Measurements from ENCODE around the gene ST7. TPM values are rescaled to one million over a fixed set of nuclear protein-coding genes. Genes with fewer than 3 reads are reported as not detected.

ST7 gene
- total and polyA plus RNA-seq, 2 experiments from 2014 or later: 9.9 to 18.3 TPM

GRCh38 chr7:117134889-117135552 lies 181.7 kb downstream of the ST7 start:
- H3K4me3 Mint-ChIP-seq: no peak overlapping the region
- no peak for DNase-seq (ENCODE audit: low spot score)
- Histone ChIP-seq H3K27ac (ENCODE audit: low read depth) (no peak overlapping the region), H3K4me1 (ENCODE audit: insufficient read depth) (peaks cover 31% of the 10 kb centered on the region), H4K20me1 (replicated peaks; ENCODE audit: insufficient read depth) (no peaks in the 10 kb centered on the region), H3K9me2 (ENCODE audit: insufficient read depth) (no peaks in the 10 kb centered on the region), H2AFZ (no peak overlapping the region), H3K36me3 (ENCODE audit: insufficient read depth) (no peaks in the 10 kb centered on the region), H3K4me2 (no peak overlapping the region), H3K79me2 (replicated peaks; ENCODE audit: insufficient read depth) (no peaks in the 10 kb centered on the region), H3F3A (replicated peaks; ENCODE audit: low read depth) (no peaks in the 10 kb centered on the region), H3K27me3 (ENCODE audit: insufficient read depth) (no peaks in the 10 kb centered on the region), H3K4me3 (no peak overlapping the region)
- peaks cover 5% of the 10 kb centered on the region for H3K27me3 Mint-ChIP-seq (ENCODE audit: insufficient read depth, low read depth, poor library complexity)
- H3K27ac Mint-ChIP-seq: no peak overlapping the region
- ATAC-seq: no peak
- peaks cover 30% of the 10 kb centered on the region for H3K4me1 Mint-ChIP-seq
- TF ChIP-seq EZH2phosphoT487 (IDR thresholded peaks at IDR 0.05; ENCODE audit: unreplicated experiment) (no peak), EZH2 (IDR thresholded peaks at IDR 0.05; ENCODE audit: low read depth, unreplicated experiment) (no peak), ZNF331 (CRISPR knock-in tag; IDR thresholded peaks at IDR 0.05; ENCODE audit: low read depth) (no peak), REST (IDR thresholded peaks at IDR 0.05; ENCODE audit: unreplicated experiment) (no peak), ZNF114 (CRISPR knock-in tag; IDR thresholded peaks at IDR 0.05) (no peak)
- TF ChIP-seq, protein P1, sequence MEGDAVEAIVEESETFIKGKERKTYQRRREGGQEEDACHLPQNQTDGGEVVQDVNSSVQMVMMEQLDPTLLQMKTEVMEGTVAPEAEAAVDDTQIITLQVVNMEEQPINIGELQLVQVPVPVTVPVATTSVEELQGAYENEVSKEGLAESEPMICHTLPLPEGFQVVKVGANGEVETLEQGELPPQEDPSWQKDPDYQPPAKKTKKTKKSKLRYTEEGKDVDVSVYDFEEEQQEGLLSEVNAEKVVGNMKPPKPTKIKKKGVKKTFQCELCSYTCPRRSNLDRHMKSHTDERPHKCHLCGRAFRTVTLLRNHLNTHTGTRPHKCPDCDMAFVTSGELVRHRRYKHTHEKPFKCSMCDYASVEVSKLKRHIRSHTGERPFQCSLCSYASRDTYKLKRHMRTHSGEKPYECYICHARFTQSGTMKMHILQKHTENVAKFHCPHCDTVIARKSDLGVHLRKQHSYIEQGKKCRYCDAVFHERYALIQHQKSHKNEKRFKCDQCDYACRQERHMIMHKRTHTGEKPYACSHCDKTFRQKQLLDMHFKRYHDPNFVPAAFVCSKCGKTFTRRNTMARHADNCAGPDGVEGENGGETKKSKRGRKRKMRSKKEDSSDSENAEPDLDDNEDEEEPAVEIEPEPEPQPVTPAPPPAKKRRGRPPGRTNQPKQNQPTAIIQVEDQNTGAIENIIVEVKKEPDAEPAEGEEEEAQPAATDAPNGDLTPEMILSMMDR (conservative IDR thresholded peaks at IDR 0.05; ENCODE audit: low read depth in 2 of 2): no peak
- peaks cover 5% of the 10 kb centered on the region; the same call in 2 of the 3 replicates for H3K36me3 Mint-ChIP-seq (ENCODE audit: low read depth)
- H3K9me3 Mint-ChIP-seq: no peaks in the 10 kb centered on the region

DNA sequence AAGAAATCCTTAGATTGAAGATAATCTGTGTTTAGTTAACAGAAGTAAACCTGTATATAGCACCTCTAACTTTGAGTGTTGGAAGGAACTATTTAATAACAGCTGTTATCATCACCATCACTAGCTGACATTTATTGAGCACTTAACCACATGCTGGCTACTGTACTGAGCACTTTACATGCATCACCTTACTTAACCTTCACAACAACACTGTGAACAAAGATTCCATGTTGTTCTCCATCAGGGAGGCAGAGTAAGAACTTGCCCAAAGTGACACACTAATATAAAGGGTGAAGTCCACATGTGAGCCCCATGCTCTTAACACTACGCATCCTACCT lies 182.2 kb downstream of the ST7 start:
- Histone ChIP-seq H3K4me2 (no peak overlapping the region), H2AFZ (no peak overlapping the region), H3K4me3 (no peak overlapping the region), H3K36me3 (ENCODE audit: insufficient read depth) (no peaks in the 10 kb centered on the region), H3K27me3 (ENCODE audit: insufficient read depth) (no peaks in the 10 kb centered on the region), H3F3A (replicated peaks; ENCODE audit: low read depth) (no peaks in the 10 kb centered on the region), H3K9me2 (ENCODE audit: insufficient read depth) (no peaks in the 10 kb centered on the region), H3K79me2 (replicated peaks; ENCODE audit: insufficient read depth) (no peaks in the 10 kb centered on the region), H3K4me1 (ENCODE audit: insufficient read depth) (peaks cover 36% of the 10 kb centered on the region), H4K20me1 (replicated peaks; ENCODE audit: insufficient read depth) (no peaks in the 10 kb centered on the region), H3K27ac (ENCODE audit: low read depth) (no peak overlapping the region)
- peaks cover 35% of the 10 kb centered on the region for H3K4me1 Mint-ChIP-seq
- no peaks in the 10 kb centered on the region for H3K9me3 Mint-ChIP-seq
- H3K27ac Mint-ChIP-seq: no peak overlapping the region
- H3K27me3 Mint-ChIP-seq (ENCODE audit: insufficient read depth, low read depth, poor library complexity): peaks cover 5% of the 10 kb centered on the region
- H3K36me3 Mint-ChIP-seq (ENCODE audit: low read depth): peaks cover 5% of the 10 kb centered on the region; the same call in 2 of the 3 replicates
- TF ChIP-seq NANOG (IDR thresholded peaks at IDR 0.05; ENCODE audit: borderline replicate concordance): no peak
- TF ChIP-seq, protein P2, sequence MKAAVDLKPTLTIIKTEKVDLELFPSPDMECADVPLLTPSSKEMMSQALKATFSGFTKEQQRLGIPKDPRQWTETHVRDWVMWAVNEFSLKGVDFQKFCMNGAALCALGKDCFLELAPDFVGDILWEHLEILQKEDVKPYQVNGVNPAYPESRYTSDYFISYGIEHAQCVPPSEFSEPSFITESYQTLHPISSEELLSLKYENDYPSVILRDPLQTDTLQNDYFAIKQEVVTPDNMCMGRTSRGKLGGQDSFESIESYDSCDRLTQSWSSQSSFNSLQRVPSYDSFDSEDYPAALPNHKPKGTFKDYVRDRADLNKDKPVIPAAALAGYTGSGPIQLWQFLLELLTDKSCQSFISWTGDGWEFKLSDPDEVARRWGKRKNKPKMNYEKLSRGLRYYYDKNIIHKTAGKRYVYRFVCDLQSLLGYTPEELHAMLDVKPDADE (IDR thresholded peaks at IDR 0.05): no peak
- no peak for TF ChIP-seq JUNB (IDR thresholded peaks at IDR 0.05; ENCODE audit: unreplicated experiment)
- no peak for TF ChIP-seq EZH2 (IDR thresholded peaks at IDR 0.05; ENCODE audit: low read depth, unreplicated experiment)
- no peak for TF ChIP-seq POLR2AphosphoS5 (IDR thresholded peaks at IDR 0.05; ENCODE audit: low read depth)
- DNase-seq (ENCODE audit: low spot score) (no peak), ATAC-seq (no peak)
- no peak overlapping the region for H3K4me3 Mint-ChIP-seq
